NCI-H2196 treated with DMSO at 0.1 percent for 48 hours (cell line): ENCODE measurements around the gene SGK1.

Source experiments
- DNase-seq: peaks from one replicate; lab custom pipeline; 2025; ENCODE audit not compliant: unreplicated experiment; lab: John Stamatoyannopoulos, UW

Gene SGK1

DNA sequence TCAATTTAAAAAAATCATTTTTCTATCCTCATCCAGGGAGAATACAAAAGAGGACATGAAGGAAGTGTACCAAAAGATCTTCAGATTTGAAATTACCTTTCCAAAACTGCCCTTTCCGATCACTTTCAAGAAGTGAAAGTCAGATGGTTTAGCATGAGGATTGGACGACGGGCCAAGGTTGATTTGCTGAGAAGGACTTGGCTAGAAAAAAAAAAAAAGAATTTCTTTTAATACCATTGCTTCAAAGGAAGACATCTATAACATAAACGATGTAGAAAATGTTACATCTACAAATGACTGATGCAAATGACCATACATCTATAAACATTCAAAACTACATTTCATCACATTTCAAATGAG is 144.6 kb downstream of the SGK1 start:
- no peak for DNase-seq

- no peak for DNase-seq
Observed at GRCh38 chr6:134172706-134173365, 145.1 kb downstream of the SGK1 start.

- no peak for DNase-seq
Observed at GRCh38 chr6:134172020-134172705, 145.7 kb downstream of the SGK1 start.

GRCh38 chr6:134171517-134171916 is 146.4 kb downstream of the SGK1 start:
- DNase-seq, result no peak

DNA sequence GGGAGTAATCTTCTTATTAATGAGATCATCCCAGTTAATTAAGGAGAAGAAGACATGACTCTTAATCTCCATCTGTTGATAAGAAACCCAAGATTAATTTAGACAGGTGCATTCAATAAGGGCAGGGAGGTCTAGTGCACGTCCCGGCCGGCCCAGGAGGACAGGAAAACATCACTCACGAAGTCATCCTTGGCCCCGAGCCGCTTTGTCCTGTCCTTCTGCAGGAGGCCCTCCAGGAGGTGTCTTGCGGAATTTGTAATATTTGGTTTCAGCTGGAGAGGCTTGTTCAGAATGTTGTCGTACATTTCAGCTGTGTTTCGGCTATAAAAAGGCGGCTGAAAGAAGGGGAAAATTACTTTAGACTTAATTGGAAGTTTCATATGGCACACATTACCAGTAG is 147.1 kb downstream of the SGK1 start:
- DNase-seq, result no peak

GRCh38 chr6:134169871-134170486 is 147.9 kb downstream of the SGK1 start:
- DNase-seq, result no peak

DNA sequence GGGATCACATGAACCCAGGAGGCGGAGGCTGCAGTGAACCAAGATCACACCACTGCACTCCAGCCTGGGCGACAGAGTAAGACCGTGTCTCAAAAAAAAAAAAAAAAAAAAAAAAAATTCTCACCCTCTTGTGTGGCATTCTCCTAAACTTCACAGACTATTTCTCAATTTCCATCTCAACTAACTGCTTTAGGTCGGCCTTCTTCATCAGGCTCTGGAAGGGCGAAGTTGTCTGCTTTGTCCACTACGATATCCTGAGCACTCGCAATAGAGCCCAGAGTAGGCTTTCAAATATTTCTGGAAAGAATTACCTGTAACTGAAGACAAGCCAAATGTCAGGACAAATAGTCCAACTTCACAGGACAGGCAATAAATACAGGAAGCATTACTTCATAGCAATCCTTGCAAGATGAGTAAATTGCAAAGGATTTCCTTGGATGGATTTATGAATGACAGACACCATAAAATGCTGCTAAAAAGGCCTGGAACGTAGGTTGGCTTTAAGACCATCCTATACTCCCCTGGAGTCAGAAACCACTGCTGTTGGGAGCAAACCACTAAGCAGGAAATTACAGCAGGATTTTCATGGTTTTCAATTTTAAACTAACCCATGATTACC is 149.2 kb downstream of the SGK1 start:
- DNase-seq, result no peak

DNA sequence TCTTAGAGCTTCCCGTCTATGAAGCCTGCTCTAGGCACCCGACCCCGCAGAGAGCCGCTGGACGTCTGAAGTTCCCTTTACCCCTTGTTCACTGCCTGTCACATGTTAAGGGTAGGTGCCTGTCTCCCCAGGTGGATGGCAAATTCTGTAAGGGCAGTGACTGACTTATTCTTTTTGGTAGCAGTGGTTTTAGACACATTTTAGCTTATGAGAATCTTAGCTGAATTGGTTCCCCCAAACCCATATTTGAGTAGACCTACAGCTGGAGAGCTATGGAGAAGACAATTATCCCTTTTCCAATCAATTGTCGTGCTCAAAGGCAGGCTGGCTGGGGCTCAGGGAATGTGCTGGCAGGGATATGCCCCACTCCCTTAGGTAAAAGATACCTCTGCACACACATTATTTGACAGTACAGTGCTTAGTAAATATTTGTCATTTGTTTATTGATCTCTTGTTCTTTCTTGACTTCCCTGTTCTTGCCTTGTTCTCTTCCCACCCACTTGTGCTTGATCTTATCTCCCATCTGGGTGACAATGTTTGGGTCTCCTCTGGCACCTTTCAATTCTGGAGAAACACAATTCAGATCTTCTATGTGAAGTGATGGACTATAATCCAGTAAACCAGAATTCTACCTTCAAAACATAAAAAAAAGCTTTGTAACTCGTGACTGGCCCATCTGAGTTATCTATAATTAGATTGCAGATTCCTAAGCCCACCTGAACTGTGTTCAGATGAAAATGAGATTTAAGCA is 151.2 kb downstream of the SGK1 start:
- no peak for DNase-seq

GRCh38 chr6:134165561-134166201 is 152.2 kb downstream of the SGK1 start:
- DNase-seq, result no peak

- DNase-seq, result no peak
Observed at GRCh38 chr6:134164300-134164699, 153.6 kb downstream of the SGK1 start.

GRCh38 chr6:134162932-134163331 is 155.0 kb downstream of the SGK1 start:
- DNase-seq, result no peak

DNA sequence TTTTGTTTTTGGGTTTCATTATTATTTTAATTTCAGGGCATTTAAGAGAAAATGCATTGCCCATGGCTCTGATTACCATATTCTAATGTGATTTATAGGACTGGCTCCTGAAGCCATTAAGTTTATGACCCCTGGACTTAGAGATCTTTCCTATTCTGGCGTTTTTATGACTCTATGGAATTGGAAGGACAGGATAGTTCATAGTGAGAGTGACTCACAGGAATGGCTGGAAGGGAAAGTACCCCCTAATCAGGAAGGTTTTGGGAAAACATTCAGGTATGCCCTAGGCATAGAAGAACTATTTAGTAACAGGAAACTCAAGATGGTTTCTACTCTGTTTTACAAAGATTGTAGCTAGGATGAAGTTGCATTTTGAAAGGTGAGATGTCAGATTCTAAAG is 156.9 kb downstream of the SGK1 start:
- no peak for DNase-seq

- DNase-seq, result no peak
Observed at GRCh38 chr6:134152767-134153485, 165.0 kb downstream of the SGK1 start.

GRCh38 chr6:134148566-134148965 is 169.3 kb downstream of the SGK1 start:
- no peak for DNase-seq

- DNase-seq, result no peak
Observed at GRCh38 chr6:134147034-134147533, 170.8 kb downstream of the SGK1 start.

GRCh38 chr6:134146268-134147033 is 171.5 kb downstream of the SGK1 start:
- DNase-seq, result no peak

- no peak for DNase-seq
Observed at GRCh38 chr6:134145786-134146185, 172.1 kb downstream of the SGK1 start.

DNA sequence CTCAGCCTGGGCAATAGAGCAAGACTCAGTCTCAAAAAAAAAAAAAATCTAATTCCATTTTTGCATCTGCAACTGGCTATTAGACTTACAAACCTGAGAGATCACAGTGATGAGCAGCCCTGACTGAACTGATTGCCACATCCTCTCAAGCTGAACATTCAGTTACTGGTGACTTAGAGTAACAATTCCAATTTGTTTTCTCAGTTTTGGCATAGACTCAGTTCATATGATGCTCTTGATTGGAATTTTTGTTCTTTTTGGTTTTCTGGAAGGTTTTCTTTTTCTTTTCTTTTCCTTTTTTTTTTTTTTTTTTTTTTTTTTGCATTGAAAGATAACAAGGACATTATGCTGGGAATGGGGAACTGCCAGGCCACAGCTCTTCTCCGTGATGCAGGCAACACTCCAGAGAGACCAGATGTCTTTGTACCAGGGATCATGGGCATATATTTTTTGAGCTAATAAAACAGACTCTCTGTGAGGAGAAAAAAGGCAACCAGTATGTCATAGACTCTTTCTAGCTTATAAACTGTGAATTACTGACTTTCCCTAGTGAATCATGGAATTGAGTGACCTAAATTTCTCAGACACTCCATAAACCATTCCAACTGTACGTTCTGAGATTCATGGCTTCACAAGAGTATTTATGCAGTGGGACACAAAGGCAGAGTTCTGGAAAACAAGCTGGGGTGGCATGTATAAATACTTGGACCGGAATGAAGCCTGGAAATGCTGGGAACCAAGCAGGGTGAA is 179.5 kb downstream of the SGK1 start:
- DNase-seq, result no peak

GRCh38 chr6:134134654-134135053 is 183.3 kb downstream of the SGK1 start:
- no peak for DNase-seq
